SK-N-MC (cell line): Measurements from ENCODE around the gene WDR47.
"Not testable (repeated sequence)": the region's sequence is repeated elsewhere in the genome, so short reads cannot be mapped to it uniquely, and the experiment has no call there.

ENCODE experiments used
- DNase-seq: peaks from one replicate; pipeline ENCODE4 v3.0.0-alpha.2; 2011; ENCODE audit warnings: low read depth, low spot score
- H3K27ac ChIP-seq: fragments of 200-600 bp; sonication (generic); 2 replicates; pipeline ENCODE4 v1.5.1; 2016; ENCODE audit warnings: mixed run types
- H3K36me3 ChIP-seq: fragments of 200-600 bp; sonication (generic); 2 replicates; pipeline ENCODE4 v1.6.1; 2017; ENCODE audit warnings: antibody characterized with exemption, low read length, mixed read lengths; ENCODE audit not compliant: insufficient read depth
- H3K4me3 ChIP-seq: fragments of 200-600 bp; sonication (generic); 2 replicates; pipeline ENCODE4 v1.5.1; 2016
- H3K9ac ChIP-seq: fragments of 200-600 bp; sonication (generic); 2 replicates; pipeline ENCODE4 v1.8.0; 2017; ENCODE audit warnings: mixed run types, mixed read lengths; ENCODE audit not compliant: insufficient read length
- H3K9me3 ChIP-seq: fragments of 200-600 bp; sonication (generic); 2 replicates; pipeline ENCODE4 v1.6.1; 2017; ENCODE audit warnings: low read depth, mild to moderate bottlenecking, antibody characterized with exemption, low read length, moderate library complexity, mixed read lengths
- EZH2 ChIP-seq: fragments of 200-600 bp; sonication (generic); IDR thresholded peaks from one replicate; pipeline ENCODE4 v1.6.1; 2017; ENCODE audit warnings: antibody characterized with exemption
- FOXP2 ChIP-seq: optimal IDR thresholded peaks from 2 replicates; pipeline ENCODE3; 2011; ENCODE audit warnings: mild to moderate bottlenecking, moderate library complexity; ENCODE audit not compliant: insufficient read depth; ENCODE audit errors: extremely low read length, control extremely low read depth
- POLR2AphosphoS5 ChIP-seq: IDR thresholded peaks from 2 replicates; pipeline ENCODE4 v1.6.1; 2012; ENCODE audit warnings: mild to moderate bottlenecking, low read depth, low read length, borderline replicate concordance

WDR47 gene

GRCh38 chr1:109059026-109059425, 17.1 kb upstream of the WDR47 start:
- no peak for DNase-seq
- no peak overlapping the region for H3K27ac ChIP-seq
- TF ChIP-seq POLR2AphosphoS5 (no peak), FOXP2 (no peak), EZH2 (no peak)
- H3K4me3 ChIP-seq = no peak overlapping the region
- H3K36me3 ChIP-seq = peaks cover 6% of the 10 kb centered on the region
- H3K9ac ChIP-seq = no peak overlapping the region
- no peaks in the 10 kb centered on the region for H3K9me3 ChIP-seq

GRCh38 chr1:109056064-109056463, 14.2 kb upstream of the WDR47 start:
- Histone ChIP-seq H3K9me3 (no peaks in the 10 kb centered on the region), H3K27ac (no peak overlapping the region), H3K36me3 (no peaks in the 10 kb centered on the region), H3K9ac (no peak overlapping the region), H3K4me3 (no peak overlapping the region)
- no peak for DNase-seq
- TF ChIP-seq FOXP2 (no peak), POLR2AphosphoS5 (no peak), EZH2 (no peak)

GRCh38 chr1:109052145-109052544, 10.2 kb upstream of the WDR47 start:
- H3K9ac ChIP-seq, H3K4me3 ChIP-seq, H3K9me3 ChIP-seq, H3K36me3 ChIP-seq, DNase-seq, H3K27ac ChIP-seq: not testable (repeated sequence)

- no peak overlapping the region for H3K27ac ChIP-seq
Observed at GRCh38 chr1:109050228-109050995, 8.5 kb upstream of the WDR47 start.

GRCh38 chr1:109048335-109048734, 6.4 kb upstream of the WDR47 start:
- Histone ChIP-seq H3K4me3 (no peak overlapping the region), H3K9ac (no peak overlapping the region), H3K27ac (no peak overlapping the region), H3K36me3 (no peaks in the 10 kb centered on the region), H3K9me3 (no peaks in the 10 kb centered on the region)
- TF ChIP-seq POLR2AphosphoS5 (no peak), EZH2 (no peak)
- DNase-seq = no peak

More at GRCh38 chr1:109050228-109050995, 8.5 kb upstream of the WDR47 start:
- Histone ChIP-seq H3K36me3 (no peaks in the 10 kb centered on the region), H3K9me3 (no peaks in the 10 kb centered on the region), H3K4me3 (no peak overlapping the region), H3K9ac (no peak overlapping the region)
- TF ChIP-seq FOXP2 (no peak), POLR2AphosphoS5 (no peak), EZH2 (no peak)
- no peak for DNase-seq

GRCh38 chr1:109047339-109047738, 5.4 kb upstream of the WDR47 start:
- TF ChIP-seq POLR2AphosphoS5 (no peak), FOXP2 (no peak), EZH2 (no peak)

GRCh38 chr1:109046671-109047070, 4.8 kb upstream of the WDR47 start:
- no peak overlapping the region for H3K4me3 ChIP-seq
- DNase-seq = no peak
- no peak overlapping the region for H3K9ac ChIP-seq
- TF ChIP-seq FOXP2 = no peak
- TF ChIP-seq EZH2 = no peak
- no peak for TF ChIP-seq POLR2AphosphoS5
- no peaks in the 10 kb centered on the region for H3K36me3 ChIP-seq
- H3K9me3 ChIP-seq = no peaks in the 10 kb centered on the region
- no peak overlapping the region for H3K27ac ChIP-seq

More at GRCh38 chr1:109047339-109047738, 5.4 kb upstream of the WDR47 start:
- H3K36me3 ChIP-seq = no peaks in the 10 kb centered on the region
- no peaks in the 10 kb centered on the region for H3K9me3 ChIP-seq
- H3K27ac ChIP-seq = no peak overlapping the region
- no peak overlapping the region for H3K9ac ChIP-seq
- DNase-seq = no peak
- no peak overlapping the region for H3K4me3 ChIP-seq

GRCh38 chr1:109045595-109045994, 3.7 kb upstream of the WDR47 start:
- Histone ChIP-seq H3K9ac (no peak overlapping the region), H3K9me3 (no peaks in the 10 kb centered on the region), H3K4me3 (no peak overlapping the region), H3K36me3 (no peaks in the 10 kb centered on the region), H3K27ac (no peak overlapping the region)
- DNase-seq = no peak
- no peak for TF ChIP-seq FOXP2
- no peak for TF ChIP-seq EZH2
- TF ChIP-seq POLR2AphosphoS5 = no peak

GRCh38 chr1:109040989-109041620, 797 bp downstream of the WDR47 start:
- Histone ChIP-seq H3K4me3 (peak overlapping the region; percentile 85), H3K36me3 (no peaks in the 10 kb centered on the region), H3K9ac (peak overlapping the region; percentile 84), H3K27ac (no peak overlapping the region; the same call in 1 of the 2 replicates), H3K9me3 (no peaks in the 10 kb centered on the region)
- TF ChIP-seq POLR2AphosphoS5 (no peak), EZH2 (no peak), FOXP2 (no peak)
- DNase-seq = no peak
